NT2/D1 (cell line): ENCODE results near the gene IST1.

Experiments used
- YY1 ChIP-seq: IDR thresholded peaks from 2 replicates; pipeline ENCODE4 v1.6.1; 2011; ENCODE audit not compliant: insufficient read length, insufficient read depth
- ZNF274 ChIP-seq: IDR thresholded peaks from 2 replicates; pipeline ENCODE4 v1.6.1; 2011; ENCODE audit warnings: mild to moderate bottlenecking, low read depth, low read length

DNA sequence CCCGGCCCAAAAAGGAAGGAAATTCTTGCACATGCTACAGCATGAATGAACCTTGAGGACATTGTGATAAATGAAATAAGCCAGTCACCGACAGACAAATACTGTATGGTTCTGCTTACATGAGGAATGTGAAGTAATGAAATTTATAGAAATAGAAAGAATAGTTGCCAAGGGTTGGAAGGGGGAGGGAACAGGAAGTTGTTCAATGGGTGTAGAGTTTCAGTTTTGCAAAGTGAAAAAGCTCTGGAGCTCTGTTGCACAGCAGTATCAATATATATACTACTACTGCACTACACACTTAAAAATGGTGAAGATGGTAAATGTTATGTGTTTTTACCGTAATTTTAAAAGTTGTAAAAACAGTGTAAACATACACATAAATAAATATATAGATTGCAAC is 61.2 kb downstream of the IST1 start:
- no peak for TF ChIP-seq YY1
- TF ChIP-seq ZNF274: no peak
